Neural progenitor cell (in vitro differentiated cells): ENCODE results near the gene STIL. TPM values are rescaled to one million over a fixed set of nuclear protein-coding genes. Genes with fewer than 3 reads are reported as not detected.

ENCODE experiments used
- DNase-seq: peaks from one replicate; pipeline ENCODE4 v3.0.0-alpha.2; 2016; ENCODE audit warnings: low spot score
- H2AFZ ChIP-seq: fragments of 200-600 bp; sonication (generic); replicated peaks from 2 replicates; pipeline ENCODE4 v1.6.1; 2016; ENCODE audit warnings: antibody characterized with exemption
- H3F3A ChIP-seq: fragments of 200-600 bp; sonication (generic); 2 replicates; pipeline ENCODE4 v1.6.1; 2016; ENCODE audit warnings: antibody characterized with exemption, low read depth
- H3K27ac ChIP-seq: fragments of 200-600 bp; sonication (generic); 2 replicates; pipeline ENCODE4 v1.5.1; 2016; ENCODE audit warnings: mild to moderate bottlenecking
- H3K27me3 ChIP-seq: fragments of 200-600 bp; sonication (generic); 2 replicates; pipeline ENCODE4 v1.6.1; 2016; ENCODE audit warnings: mild to moderate bottlenecking, moderate library complexity
- H3K36me3 ChIP-seq: fragments of 200-600 bp; sonication (generic); 2 replicates; pipeline ENCODE4 v1.5.1; 2016
- H3K4me1 ChIP-seq: fragments of 200-600 bp; sonication (generic); 2 replicates; pipeline ENCODE4 v1.6.1; 2016; ENCODE audit warnings: mixed run types
- H3K4me2 ChIP-seq: fragments of 200-600 bp; sonication (generic); 2 replicates; pipeline ENCODE4 v1.6.1; 2016
- H3K4me3 ChIP-seq: fragments of 200-600 bp; sonication (generic); 2 replicates; pipeline ENCODE4 v1.5.1; 2016
- H3K79me2 ChIP-seq: fragments of 200-600 bp; sonication (generic); 2 replicates; pipeline ENCODE4 v1.6.1; 2016; ENCODE audit warnings: low read depth
- H3K9ac ChIP-seq: fragments of 200-600 bp; sonication (generic); 2 replicates; pipeline ENCODE4 v1.6.1; 2016
- H3K9me3 ChIP-seq: fragments of 200-600 bp; sonication (generic); 2 replicates; pipeline ENCODE4 v1.5.1; 2016; ENCODE audit warnings: low read depth
- H4K20me1 ChIP-seq: fragments of 200-600 bp; sonication (generic); 2 replicates; pipeline ENCODE4 v1.6.1; 2016; ENCODE audit warnings: low read depth
- H3K27ac Mint-ChIP-seq: 3 replicates; pipeline ENCODE4 v1.8.0; 2021; ENCODE audit warnings: mixed read lengths
- H3K27me3 Mint-ChIP-seq: 2 replicates; pipeline ENCODE4 v1.8.0; 2022; ENCODE audit warnings: low read depth, mild to moderate bottlenecking, inconsistent platforms, moderate library complexity, mixed read lengths; ENCODE audit not compliant: insufficient read depth
- H3K36me3 Mint-ChIP-seq: 3 replicates; pipeline ENCODE4 v1.8.0; 2021; ENCODE audit warnings: mixed read lengths
- H3K4me1 Mint-ChIP-seq: 3 replicates; pipeline ENCODE4 v1.8.0; 2021; ENCODE audit warnings: mixed read lengths
- H3K4me3 Mint-ChIP-seq: 3 replicates; pipeline ENCODE4 v1.8.0; 2021; ENCODE audit warnings: mild to moderate bottlenecking, moderate library complexity, mixed read lengths
- H3K9me3 Mint-ChIP-seq: 3 replicates; pipeline ENCODE4 v1.8.0; 2020; ENCODE audit warnings: mixed read lengths
- CTCF ChIP-seq: fragments of 200-600 bp; sonication (generic); IDR thresholded peaks from 2 replicates; pipeline ENCODE4 v1.5.1; 2017; ENCODE audit warnings: antibody characterized with exemption, mild to moderate bottlenecking
- EZH2 ChIP-seq: fragments of 200-600 bp; sonication (generic); IDR thresholded peaks from 2 replicates; pipeline ENCODE4 v1.6.1; 2017; ENCODE audit warnings: antibody characterized with exemption, mild to moderate bottlenecking, moderate library complexity
- EZH2phosphoT487 ChIP-seq: fragments of 200-600 bp; sonication (generic); IDR thresholded peaks from 2 replicates; pipeline ENCODE4 v1.6.1; 2017; ENCODE audit warnings: antibody characterized with exemption
- total RNA-seq: library from RNA; depleted of rRNA; stranded (reverse); fragments of >200 nt; gene quantifications from 2 replicates; pipeline ENCODE4 v1.2.3, GENCODE V29; 2015; ENCODE audit warnings: low replicate concordance

STIL gene
- total RNA-seq, 1 donor from 2014 or later = 59.0 TPM

GRCh38 chr1:47309427-47309826, 4.5 kb downstream of the STIL start:
- Histone ChIP-seq H3K4me1 (peaks cover 8% of the 10 kb centered on the region), H3K4me3 (no peak overlapping the region), H3K36me3 (peaks cover 8% of the 10 kb centered on the region), H3K9me3 (no peaks in the 10 kb centered on the region), H3K27ac (no peak overlapping the region), H3K9ac (no peak overlapping the region), H3K4me2 (no peak overlapping the region), H3K79me2 (peaks cover 72% of the 10 kb centered on the region), H2AFZ (no peak overlapping the region), H3F3A (peaks cover 8% of the 10 kb centered on the region), H4K20me1 (peaks cover 6% of the 10 kb centered on the region), H3K27me3 (no peaks in the 10 kb centered on the region)
- TF ChIP-seq EZH2 = no peak
- no peak for TF ChIP-seq CTCF
- no peak for TF ChIP-seq EZH2phosphoT487
- no peak for DNase-seq
- peaks cover 3% of the 10 kb centered on the region for H3K27me3 Mint-ChIP-seq
- no peaks in the 10 kb centered on the region for H3K9me3 Mint-ChIP-seq
- peaks cover 9% of the 10 kb centered on the region for H3K36me3 Mint-ChIP-seq
- no peak overlapping the region for H3K4me3 Mint-ChIP-seq
- H3K4me1 Mint-ChIP-seq = peaks cover 11% of the 10 kb centered on the region
- H3K27ac Mint-ChIP-seq = no peak overlapping the region

- no peak for DNase-seq
- Histone ChIP-seq H3K27me3 (no peaks in the 10 kb centered on the region), H3K4me1 (no peaks in the 10 kb centered on the region), H4K20me1 (peaks cover under 1% of the 10 kb centered on the region), H3K27ac (no peak overlapping the region), H2AFZ (no peak overlapping the region), H3K9me3 (no peaks in the 10 kb centered on the region), H3K4me2 (no peak overlapping the region), H3K4me3 (no peak overlapping the region), H3K36me3 (peaks cover 37% of the 10 kb centered on the region), H3F3A (peaks cover 4% of the 10 kb centered on the region), H3K9ac (no peak overlapping the region), H3K79me2 (peaks cover 14% of the 10 kb centered on the region)
- Mint-ChIP-seq H3K27ac (no peak overlapping the region), H3K27me3 (no peaks in the 10 kb centered on the region), H3K36me3 (peaks cover 21% of the 10 kb centered on the region), H3K4me1 (no peaks in the 10 kb centered on the region), H3K4me3 (no peak overlapping the region), H3K9me3 (no peaks in the 10 kb centered on the region)
- TF ChIP-seq EZH2phosphoT487 = no peak
- TF ChIP-seq CTCF = no peak
Observed at GRCh38 chr1:47302472-47302871, 11.5 kb downstream of the STIL start.

- no peaks in the 10 kb centered on the region for H3K4me1 ChIP-seq
- H3K27ac ChIP-seq = no peak overlapping the region
- Mint-ChIP-seq H3K27ac (no peak overlapping the region), H3K9me3 (no peaks in the 10 kb centered on the region), H3K4me3 (no peak overlapping the region), H3K27me3 (no peaks in the 10 kb centered on the region), H3K36me3 (peaks cover 15% of the 10 kb centered on the region), H3K4me1 (no peaks in the 10 kb centered on the region)
- H3K36me3 ChIP-seq = peaks cover 28% of the 10 kb centered on the region
- H3K4me3 ChIP-seq = no peak overlapping the region
- H3K9ac ChIP-seq = no peak overlapping the region
- H3K79me2 ChIP-seq = no peaks in the 10 kb centered on the region
- H3F3A ChIP-seq = peaks cover 7% of the 10 kb centered on the region
- peaks cover 3% of the 10 kb centered on the region for H4K20me1 ChIP-seq
- H2AFZ ChIP-seq = no peak overlapping the region
- H3K9me3 ChIP-seq = no peaks in the 10 kb centered on the region
- TF ChIP-seq CTCF (no peak), EZH2 (no peak), EZH2phosphoT487 (no peak)
- H3K27me3 ChIP-seq = no peaks in the 10 kb centered on the region
- DNase-seq = no peak
- no peak overlapping the region for H3K4me2 ChIP-seq
Observed at GRCh38 chr1:47298025-47298699, 15.8 kb downstream of the STIL start.
